Esophagus (tissue), 2 donors: ENCODE measurements around the gene TCEA3. TPM values are rescaled to one million over a fixed set of nuclear protein-coding genes. Genes with fewer than 3 reads are reported as not detected.

Experiments
- H3K27ac ChIP-seq, 2 donors: one replicate each; pipeline ENCODE4 v1.5.1; 2013; ENCODE audit warnings: low read depth in 2 of 2, mild to moderate bottlenecking in 2 of 2, inconsistent platforms in 1 of 2, low read length in 1 of 2, moderate library complexity in 1 of 2
- H3K27me3 ChIP-seq, 2 donors: one replicate each; pipeline ENCODE4 v1.6.1; 2013; ENCODE audit warnings: low read length in 2 of 2, control low read depth in 1 of 2, mild to moderate bottlenecking in 1 of 2; ENCODE audit not compliant: insufficient read depth in 2 of 2, control insufficient read depth in 1 of 2
- H3K36me3 ChIP-seq, 2 donors: one replicate each; pipeline ENCODE4 v1.6.1; 2013; ENCODE audit warnings: low read length in 1 of 2; ENCODE audit not compliant: control insufficient read depth in 2 of 2, insufficient read depth in 2 of 2
- H3K4me1 ChIP-seq, 2 donors: one replicate each; pipeline ENCODE4 v1.6.1; 2013; ENCODE audit warnings: low read length in 1 of 2; ENCODE audit not compliant: control insufficient read depth in 2 of 2, insufficient read depth in 2 of 2
- H3K4me3 ChIP-seq, 2 donors: one replicate each; pipeline ENCODE4 v1.5.1; 2013; ENCODE audit warnings: low read length in 2 of 2, mild to moderate bottlenecking in 2 of 2, low read depth in 1 of 2, moderate library complexity in 1 of 2
- H3K9me3 ChIP-seq, 2 donors: one replicate each; pipeline ENCODE4 v1.6.1; 2013; ENCODE audit warnings: mild to moderate bottlenecking in 2 of 2, low read depth in 1 of 2, low read length in 1 of 2, moderate library complexity in 1 of 2; ENCODE audit not compliant: control insufficient read depth in 2 of 2, insufficient read depth in 1 of 2
- WGBS, 2 donors: extraction: QIAGEN DNeasy Blood & Tissue Kit; methylation state at CpG; one replicate each; pipeline ENCODE4 v1.1.7; 2013; 5-methylcytosine and 5-hydroxymethylcytosine counted together
- polyA plus RNA-seq, 2 donors: library from polyadenylated mRNA; stranded (reverse); fragments of 200-250 nt; gene quantifications; one replicate each; pipeline ENCODE4 v1.2.3, GENCODE V29; 2013
- donor health status: healthy with polysubstance abuse.
- donor health status: Bipolar disorder and iron deficiency.

The TCEA3 gene
- polyA plus RNA-seq, 2 donors, result 22.0 to 37.7 TPM

- no peaks in the 10 kb centered on the region for H3K9me3 ChIP-seq
- no peak overlapping the region for H3K27ac ChIP-seq
- no peaks in the 10 kb centered on the region for H3K27me3 ChIP-seq
- H3K36me3 ChIP-seq, result peaks cover 5 to 9% of the 10 kb centered on the region in 2 donors
- no peak overlapping the region for H3K4me3 ChIP-seq
- H3K4me1 ChIP-seq, result no peaks in the 10 kb centered on the region
- WGBS, 2 donors, result 93 to 94% methylated on average over 8 of the region's 8 CpGs
These were observed 92.8 kb downstream of the TCEA3 start for GRCh38 chr1:23331713-23332112.

Other genes with a start within 250 kb of the TCEA3 start
- not detected for gene HTR1D, start 207.2 kb downstream of the TCEA3 start, polyA plus RNA-seq
- gene HNRNPR, start 80.5 kb downstream of the TCEA3 start, polyA plus RNA-seq, result 10 to 100 TPM; 46.5 to 62.3 TPM
- gene ZNF436, start 54.9 kb downstream of the TCEA3 start, polyA plus RNA-seq, result 1 to 10 TPM; 6.2 to 9.6 TPM
- 10 to 100 TPM; 32.0 to 32.8 TPM for gene ASAP3, start 59.4 kb upstream of the TCEA3 start, polyA plus RNA-seq
- gene E2F2, start 106.5 kb upstream of the TCEA3 start, polyA plus RNA-seq, result 1 to 10 TPM; 5.4 to 7.4 TPM
- 10 to 100 TPM; 24.4 to 44.2 TPM for gene ID3, start 134.8 kb upstream of the TCEA3 start, polyA plus RNA-seq